MM.1S (cell line): Measurements from ENCODE around the gene MAP3K12.

Experiments used
- CTCF ChIP-seq: fragments of 300-600 bp; sonication (generic); IDR thresholded peaks from 2 replicates; pipeline ENCODE4 v1.5.1; 2016; ENCODE audit warnings: antibody characterized with exemption, low read length, mixed read lengths
- EZH2 ChIP-seq: fragments of 300-600 bp; sonication (generic); optimal IDR thresholded peaks from 2 replicates; pipeline ENCODE3; 2017; ENCODE audit warnings: low read depth, mild to moderate bottlenecking, antibody characterized with exemption, low read length, mixed read lengths
- EZH2phosphoT487 ChIP-seq: fragments of 300-600 bp; sonication (generic); IDR thresholded peaks from 2 replicates; pipeline ENCODE4 v1.6.1; 2018; ENCODE audit warnings: antibody characterized with exemption, low read length

GRCh38 chr12:53461591-53461990, 37.7 kb downstream of the MAP3K12 start:
- TF ChIP-seq CTCF, result no peak
- TF ChIP-seq EZH2phosphoT487, result no peak
- no peak for TF ChIP-seq EZH2
